HepG2 (cell line): ENCODE measurements around the gene GART. TPM values are rescaled to one million over a fixed set of nuclear protein-coding genes. Genes with fewer than 3 reads are reported as not detected.
A peak's percentile ranks its signal among the peaks of the same experiment; 100 is the strongest.

ENCODE experiments used
- FOXK1 ChIP-seq: sonication (generic); formaldehyde crosslinking; IDR thresholded peaks from 2 replicates; pipeline ENCODE4 v1.4.0; 2020; ENCODE audit warnings: low read depth, missing genetic modification reagents, borderline replicate concordance
- HNF4A ChIP-seq: sonication (generic); formaldehyde crosslinking; IDR thresholded peaks from 2 replicates; pipeline ENCODE4 v1.4.0; 2020; ENCODE audit warnings: missing genetic modification reagents
- KMT2B ChIP-seq: IDR thresholded peaks from 2 replicates; pipeline ENCODE4 v1.6.1; 2016; ENCODE audit warnings: missing genetic modification reagents, missing compliant biosample characterization
- TBX3 ChIP-seq: fragments of 450-650 bp; IDR thresholded peaks from 2 replicates; pipeline ENCODE4 v1.6.1; 2017; ENCODE audit warnings: antibody characterized with exemption, mild to moderate bottlenecking, inconsistent platforms, borderline replicate concordance
- TRIM24 ChIP-seq: sonication (generic); formaldehyde crosslinking; IDR thresholded peaks from 2 replicates; pipeline ENCODE4 v1.8.0; 2022; ENCODE audit warnings: mild to moderate bottlenecking, missing genetic modification reagents
- ZFY ChIP-seq: sonication (generic); formaldehyde crosslinking; IDR thresholded peaks from 2 replicates; pipeline ENCODE4 v1.4.0; 2020; ENCODE audit warnings: missing genetic modification reagents
- ZNF17 ChIP-seq: sonication (generic); formaldehyde crosslinking; IDR thresholded peaks from 2 replicates; pipeline ENCODE4 v1.5.0; 2020; ENCODE audit warnings: mild to moderate bottlenecking, missing genetic modification reagents
- ZNF619 ChIP-seq: sonication (generic); formaldehyde crosslinking; IDR thresholded peaks from 2 replicates; pipeline ENCODE4 v1.4.0; 2020; ENCODE audit warnings: mild to moderate bottlenecking, missing genetic modification reagents
- polyA plus RNA-seq, 8 experiments: library from polyadenylated mRNA; depleted of rRNA in 3 of 8; stranded (reverse) in 7 of 8; unstranded in 1 of 8; fragments of >200 nt; fragmentation: Illumina TruSeq in 4 of 8; extraction: Trizol in 4 of 8; gene quantifications; 2 replicates each; pipeline versions ENCODE4 v1.2.1 to v1.2.3, GENCODE V29; 2011 to 2016; ENCODE audit warnings: low read depth in 4 of 8, missing spikeins in 1 of 8, mixed read lengths in 1 of 8; ENCODE audit not compliant: insufficient read depth in 1 of 8
- total RNA-seq, 5 experiments: library from RNA; depleted of rRNA; stranded (reverse); fragments of >200 nt; fragmentation: Illumina TruSeq; extraction: Trizol; gene quantifications; 2 replicates each; pipeline ENCODE4 v1.2.3, GENCODE V29; 2016; ENCODE audit warnings: low read depth in 1 of 5
- TF ChIP-seq, protein P1 (sequence below): sonication (generic); formaldehyde crosslinking; IDR thresholded peaks from one replicate; pipeline ENCODE4 v1.5.1; 2020; ENCODE audit warnings: mild to moderate bottlenecking, missing genetic modification reagents; ENCODE audit errors: not compliant biosample characterization
- TF ChIP-seq, protein P2 (sequence below): sonication (generic); formaldehyde crosslinking; IDR thresholded peaks from 2 replicates; pipeline ENCODE4 v1.5.1; 2020; ENCODE audit warnings: mild to moderate bottlenecking, missing genetic modification reagents, moderate library complexity
- TF ChIP-seq, protein P3 (sequence below): sonication (generic); formaldehyde crosslinking; IDR thresholded peaks from 2 replicates; pipeline ENCODE4 v1.4.0; 2020; ENCODE audit warnings: low read depth, missing genetic modification reagents

The GART gene
- total and polyA plus RNA-seq, 2 of the 13 experiments (the other 11 are each of a cell fraction or from before 2014, with no cell fraction given), result 17.9 to 109 TPM

DNA sequence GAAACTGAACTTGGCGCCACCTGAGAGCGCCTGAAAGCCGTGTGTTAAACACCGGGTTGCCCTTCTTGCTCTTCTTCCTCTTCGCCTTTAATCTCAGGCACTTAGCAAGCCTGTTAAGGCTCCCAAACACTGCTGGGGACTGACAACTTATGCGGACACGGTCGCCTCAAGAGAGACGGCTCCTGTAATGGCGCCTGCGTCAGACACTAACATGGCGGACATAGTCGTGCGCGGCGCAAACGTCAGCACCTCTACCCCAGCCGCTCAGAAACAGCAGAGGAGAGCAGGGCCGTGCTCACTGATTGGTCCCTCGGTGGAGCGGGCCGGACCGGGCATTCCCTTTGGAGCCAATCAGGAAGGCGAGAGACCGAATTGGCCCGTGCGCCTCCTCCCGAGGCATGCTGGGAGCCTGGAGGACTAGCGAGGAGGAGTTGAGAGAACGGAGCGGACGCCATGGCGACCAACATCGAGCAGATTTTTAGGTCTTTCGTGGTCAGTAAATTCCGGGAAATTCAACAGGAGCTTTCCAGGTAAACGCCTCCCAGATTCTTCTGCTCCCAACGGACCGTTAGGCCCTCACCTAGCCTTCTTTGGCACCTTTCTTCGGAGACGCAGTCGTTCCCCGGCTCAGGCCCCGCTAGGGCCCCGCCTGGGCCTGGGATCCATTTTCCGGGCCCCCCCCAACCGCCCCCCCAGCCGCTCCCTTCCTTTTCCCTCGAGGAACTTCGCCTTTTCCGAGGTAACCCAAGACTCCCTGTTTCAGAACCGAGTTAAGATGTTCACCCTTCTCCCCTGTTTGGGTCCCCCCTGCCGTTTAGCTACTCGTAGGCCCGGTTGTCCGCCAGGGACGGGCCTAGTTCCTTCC lies 955 bp upstream of the GART start, which contains the start of gene SON (continued):
- TF ChIP-seq, protein P1, sequence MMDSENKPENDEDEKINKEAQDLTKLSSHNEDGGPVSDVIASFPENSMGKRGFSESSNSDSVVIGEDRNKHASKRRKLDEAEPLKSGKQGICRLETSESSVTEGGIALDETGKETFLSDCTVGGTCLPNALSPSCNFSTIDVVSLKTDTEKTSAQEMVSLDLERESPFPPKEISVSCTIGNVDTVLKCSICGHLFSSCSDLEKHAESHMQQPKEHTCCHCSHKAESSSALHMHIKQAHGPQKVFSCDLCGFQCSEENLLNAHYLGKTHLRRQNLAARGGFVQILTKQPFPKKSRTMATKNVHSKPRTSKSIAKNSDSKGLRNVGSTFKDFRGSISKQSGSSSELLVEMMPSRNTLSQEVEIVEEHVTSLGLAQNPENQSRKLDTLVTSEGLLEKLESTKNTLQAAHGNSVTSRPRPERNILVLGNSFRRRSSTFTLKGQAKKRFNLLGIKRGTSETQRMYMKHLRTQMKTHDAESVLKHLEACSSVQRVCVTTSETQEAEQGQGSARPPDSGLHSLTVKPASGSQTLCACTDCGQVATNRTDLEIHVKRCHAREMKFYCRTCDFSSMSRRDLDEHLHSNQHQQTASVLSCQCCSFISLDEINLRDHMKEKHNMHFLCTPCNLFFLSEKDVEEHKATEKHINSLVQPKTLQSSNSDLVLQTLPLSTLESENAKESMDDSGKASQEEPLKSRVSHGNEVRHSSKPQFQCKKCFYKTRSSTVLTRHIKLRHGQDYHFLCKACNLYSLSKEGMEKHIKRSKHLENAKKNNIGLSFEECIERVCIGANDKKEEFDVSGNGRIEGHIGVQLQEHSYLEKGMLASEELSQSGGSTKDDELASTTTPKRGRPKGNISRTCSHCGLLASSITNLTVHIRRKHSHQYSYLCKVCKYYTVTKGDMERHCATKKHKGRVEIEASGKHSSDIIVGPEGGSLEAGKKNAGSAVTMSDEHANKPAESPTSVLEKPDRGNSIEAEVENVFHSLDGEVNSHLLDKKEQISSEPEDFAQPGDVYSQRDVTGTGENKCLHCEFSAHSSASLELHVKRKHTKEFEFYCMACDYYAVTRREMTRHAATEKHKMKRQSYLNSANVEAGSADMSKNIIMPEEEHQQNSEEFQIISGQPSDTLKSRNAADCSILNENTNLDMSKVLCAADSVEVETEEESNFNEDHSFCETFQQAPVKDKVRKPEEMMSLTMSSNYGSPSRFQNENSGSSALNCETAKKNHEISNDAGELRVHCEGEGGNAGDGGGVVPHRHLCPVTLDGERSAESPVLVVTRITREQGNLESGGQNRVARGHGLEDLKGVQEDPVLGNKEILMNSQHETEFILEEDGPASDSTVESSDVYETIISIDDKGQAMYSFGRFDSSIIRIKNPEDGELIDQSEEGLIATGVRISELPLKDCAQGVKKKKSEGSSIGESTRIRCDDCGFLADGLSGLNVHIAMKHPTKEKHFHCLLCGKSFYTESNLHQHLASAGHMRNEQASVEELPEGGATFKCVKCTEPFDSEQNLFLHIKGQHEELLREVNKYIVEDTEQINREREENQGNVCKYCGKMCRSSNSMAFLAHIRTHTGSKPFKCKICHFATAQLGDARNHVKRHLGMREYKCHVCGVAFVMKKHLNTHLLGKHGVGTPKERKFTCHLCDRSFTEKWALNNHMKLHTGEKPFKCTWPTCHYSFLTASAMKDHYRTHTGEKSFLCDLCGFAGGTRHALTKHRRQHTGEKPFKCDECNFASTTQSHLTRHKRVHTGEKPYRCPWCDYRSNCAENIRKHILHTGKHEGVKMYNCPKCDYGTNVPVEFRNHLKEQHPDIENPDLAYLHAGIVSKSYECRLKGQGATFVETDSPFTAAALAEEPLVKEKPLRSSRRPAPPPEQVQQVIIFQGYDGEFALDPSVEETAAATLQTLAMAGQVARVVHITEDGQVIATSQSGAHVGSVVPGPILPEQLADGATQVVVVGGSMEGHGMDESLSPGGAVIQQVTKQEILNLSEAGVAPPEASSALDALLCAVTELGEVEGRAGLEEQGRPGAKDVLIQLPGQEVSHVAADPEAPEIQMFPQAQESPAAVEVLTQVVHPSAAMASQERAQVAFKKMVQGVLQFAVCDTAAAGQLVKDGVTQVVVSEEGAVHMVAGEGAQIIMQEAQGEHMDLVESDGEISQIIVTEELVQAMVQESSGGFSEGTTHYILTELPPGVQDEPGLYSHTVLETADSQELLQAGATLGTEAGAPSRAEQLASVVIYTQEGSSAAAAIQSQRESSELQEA (CRISPR knock-in tag), result peak; percentile 63
- no peak for TF ChIP-seq TRIM24 (CRISPR knock-in tag)
- TF ChIP-seq ZNF17 (CRISPR knock-in tag), result no peak
- TF ChIP-seq KMT2B, result peak; percentile 65; the same call in 1 of the 2 replicates
- TF ChIP-seq FOXK1, result peak; percentile 47; the same call in 1 of the 2 replicates
- TF ChIP-seq, protein P2, sequence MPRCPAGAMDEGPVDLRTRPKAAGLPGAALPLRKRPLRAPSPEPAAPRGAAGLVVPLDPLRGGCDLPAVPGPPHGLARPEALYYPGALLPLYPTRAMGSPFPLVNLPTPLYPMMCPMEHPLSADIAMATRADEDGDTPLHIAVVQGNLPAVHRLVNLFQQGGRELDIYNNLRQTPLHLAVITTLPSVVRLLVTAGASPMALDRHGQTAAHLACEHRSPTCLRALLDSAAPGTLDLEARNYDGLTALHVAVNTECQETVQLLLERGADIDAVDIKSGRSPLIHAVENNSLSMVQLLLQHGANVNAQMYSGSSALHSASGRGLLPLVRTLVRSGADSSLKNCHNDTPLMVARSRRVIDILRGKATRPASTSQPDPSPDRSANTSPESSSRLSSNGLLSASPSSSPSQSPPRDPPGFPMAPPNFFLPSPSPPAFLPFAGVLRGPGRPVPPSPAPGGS (CRISPR knock-in tag), result peak; percentile 61; the same call in 1 of the 2 replicates
- TF ChIP-seq ZFY (CRISPR knock-in tag), result peak; percentile 97
- TF ChIP-seq TBX3, result peak; percentile 50; the same call in 1 of the 2 replicates
- TF ChIP-seq, protein P3, sequence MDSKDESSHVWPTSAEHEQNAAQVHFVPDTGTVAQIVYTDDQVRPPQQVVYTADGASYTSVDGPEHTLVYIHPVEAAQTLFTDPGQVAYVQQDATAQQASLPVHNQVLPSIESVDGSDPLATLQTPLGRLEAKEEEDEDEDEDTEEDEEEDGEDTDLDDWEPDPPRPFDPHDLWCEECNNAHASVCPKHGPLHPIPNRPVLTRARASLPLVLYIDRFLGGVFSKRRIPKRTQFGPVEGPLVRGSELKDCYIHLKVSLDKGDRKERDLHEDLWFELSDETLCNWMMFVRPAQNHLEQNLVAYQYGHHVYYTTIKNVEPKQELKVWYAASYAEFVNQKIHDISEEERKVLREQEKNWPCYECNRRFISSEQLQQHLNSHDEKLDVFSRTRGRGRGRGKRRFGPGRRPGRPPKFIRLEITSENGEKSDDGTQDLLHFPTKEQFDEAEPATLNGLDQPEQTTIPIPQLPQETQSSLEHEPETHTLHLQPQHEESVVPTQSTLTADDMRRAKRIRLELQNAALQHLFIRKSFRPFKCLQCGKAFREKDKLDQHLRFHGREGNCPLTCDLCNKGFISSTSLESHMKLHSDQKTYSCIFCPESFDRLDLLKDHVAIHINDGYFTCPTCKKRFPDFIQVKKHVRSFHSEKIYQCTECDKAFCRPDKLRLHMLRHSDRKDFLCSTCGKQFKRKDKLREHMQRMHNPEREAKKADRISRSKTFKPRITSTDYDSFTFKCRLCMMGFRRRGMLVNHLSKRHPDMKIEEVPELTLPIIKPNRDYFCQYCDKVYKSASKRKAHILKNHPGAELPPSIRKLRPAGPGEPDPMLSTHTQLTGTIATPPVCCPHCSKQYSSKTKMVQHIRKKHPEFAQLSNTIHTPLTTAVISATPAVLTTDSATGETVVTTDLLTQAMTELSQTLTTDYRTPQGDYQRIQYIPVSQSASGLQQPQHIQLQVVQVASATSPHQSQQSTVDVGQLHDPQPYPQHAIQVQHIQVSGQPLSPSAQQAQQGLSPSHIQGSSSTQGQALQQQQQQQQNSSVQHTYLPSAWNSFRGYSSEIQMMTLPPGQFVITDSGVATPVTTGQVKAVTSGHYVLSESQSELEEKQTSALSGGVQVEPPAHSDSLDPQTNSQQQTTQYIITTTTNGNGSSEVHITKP (CRISPR knock-in tag), result no peak
- TF ChIP-seq HNF4A (CRISPR knock-in tag), result no peak
- no peak; the same call in 1 of the 2 replicates for TF ChIP-seq ZNF619 (CRISPR knock-in tag)
